Fibroblast of peridontal ligament (primary cell): ENCODE measurements around the gene OSR1.

Source experiments
- DNase-seq: peaks from one replicate; pipeline ENCODE4 v3.0.0-alpha.2; 2010; ENCODE audit errors: extremely low read depth

Gene OSR1

DNA sequence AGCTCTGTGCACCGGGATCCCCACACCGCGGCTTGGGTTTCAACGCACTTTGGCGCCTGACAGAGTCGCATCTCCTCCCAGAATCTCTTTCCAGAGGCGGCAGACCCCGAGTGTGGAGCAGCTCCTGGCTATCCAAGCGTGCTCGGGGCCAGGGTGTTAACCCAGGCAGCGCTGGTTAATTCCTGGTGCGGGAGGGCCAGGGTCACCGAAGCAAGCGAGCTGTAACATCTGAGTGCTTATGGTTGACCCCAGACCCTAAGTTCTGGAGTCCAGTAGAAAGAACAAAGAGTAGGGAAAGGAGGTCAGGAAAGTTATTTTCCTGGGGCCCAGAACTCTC is 566 bp upstream of the OSR1 start:
- DNase-seq: no peak

DNA sequence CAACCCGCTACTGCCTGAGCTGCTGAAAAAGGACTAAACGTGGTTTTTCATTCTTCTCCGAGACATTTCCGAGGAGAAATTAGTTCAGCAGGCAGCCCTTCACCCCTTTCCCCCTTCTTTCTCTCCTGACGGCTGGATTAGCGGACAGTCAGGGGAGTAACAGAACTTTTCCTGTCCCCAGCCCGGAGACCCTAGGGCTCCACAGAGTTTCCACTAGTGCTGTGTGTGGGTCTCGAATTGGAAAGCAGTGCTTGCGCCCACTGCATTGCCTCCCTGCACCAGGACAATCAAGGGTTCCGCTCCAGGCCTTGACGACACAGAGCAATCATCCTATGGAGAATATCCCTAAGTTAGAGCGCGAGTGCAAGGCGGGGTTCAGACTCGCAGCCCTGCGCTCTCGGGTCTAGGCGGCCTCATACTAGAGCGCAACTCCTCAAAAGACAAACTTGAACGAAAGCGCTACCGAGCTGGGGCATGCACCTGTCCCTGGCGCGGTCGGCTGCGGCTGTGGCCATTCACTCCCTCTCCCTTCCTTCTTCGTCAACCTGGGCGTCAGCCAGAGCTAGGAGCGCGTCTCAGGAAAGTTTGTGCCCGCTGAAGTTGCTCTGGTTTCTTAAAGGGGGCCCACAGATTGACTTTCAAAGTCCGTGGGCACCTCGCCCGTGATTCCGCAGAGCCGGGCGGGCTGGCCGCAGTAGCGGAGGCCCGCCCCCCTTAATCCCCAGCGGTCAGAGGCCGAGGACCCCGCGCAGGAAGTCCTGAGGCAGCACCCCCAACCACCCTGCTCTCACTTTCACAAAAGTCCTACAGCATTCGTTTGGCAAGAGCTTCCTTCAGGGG is 801 bp downstream of the OSR1 start:
- peak; percentile 63 for DNase-seq

DNA sequence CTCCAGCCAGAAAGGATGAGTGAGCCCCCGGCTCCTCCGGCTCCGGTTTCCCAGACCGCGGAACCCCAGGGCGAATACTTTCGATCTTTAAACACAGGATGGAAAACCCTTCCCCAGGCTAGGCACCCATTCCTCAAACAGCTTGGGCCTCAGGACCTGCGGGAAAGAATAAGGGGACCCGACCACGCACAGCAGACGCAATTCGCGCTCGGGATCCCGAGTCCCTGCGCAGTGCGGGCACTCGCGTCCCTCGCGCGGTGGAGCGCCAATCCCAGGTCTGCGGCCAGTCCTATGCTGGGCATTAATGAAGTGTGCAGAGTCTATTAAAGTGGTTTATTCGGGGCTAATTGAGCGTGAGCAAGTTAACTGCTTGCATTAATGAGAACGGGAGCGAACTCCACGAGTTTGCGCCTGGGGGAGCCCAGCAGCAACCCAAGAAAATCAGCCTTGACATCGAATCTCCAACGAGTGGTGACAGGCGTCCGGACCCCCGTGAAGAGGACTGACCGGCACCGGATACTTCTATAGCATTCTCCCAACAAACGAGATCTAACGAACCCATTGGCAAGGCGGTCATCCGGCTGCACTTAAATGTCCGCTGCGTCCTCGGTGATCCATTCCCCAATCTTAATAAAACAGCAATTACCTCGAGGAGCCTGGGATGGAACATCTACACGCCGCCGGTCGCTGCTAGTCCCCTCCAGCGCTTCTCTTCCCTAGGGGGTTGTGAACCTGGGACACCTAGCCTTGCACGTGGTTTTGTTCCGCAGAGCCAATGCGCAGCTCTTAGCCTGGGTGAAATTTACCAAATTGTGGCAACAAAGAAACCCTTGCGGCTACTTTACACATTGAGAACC is 1.6 kb downstream of the OSR1 start:
- DNase-seq: no peak

DNA sequence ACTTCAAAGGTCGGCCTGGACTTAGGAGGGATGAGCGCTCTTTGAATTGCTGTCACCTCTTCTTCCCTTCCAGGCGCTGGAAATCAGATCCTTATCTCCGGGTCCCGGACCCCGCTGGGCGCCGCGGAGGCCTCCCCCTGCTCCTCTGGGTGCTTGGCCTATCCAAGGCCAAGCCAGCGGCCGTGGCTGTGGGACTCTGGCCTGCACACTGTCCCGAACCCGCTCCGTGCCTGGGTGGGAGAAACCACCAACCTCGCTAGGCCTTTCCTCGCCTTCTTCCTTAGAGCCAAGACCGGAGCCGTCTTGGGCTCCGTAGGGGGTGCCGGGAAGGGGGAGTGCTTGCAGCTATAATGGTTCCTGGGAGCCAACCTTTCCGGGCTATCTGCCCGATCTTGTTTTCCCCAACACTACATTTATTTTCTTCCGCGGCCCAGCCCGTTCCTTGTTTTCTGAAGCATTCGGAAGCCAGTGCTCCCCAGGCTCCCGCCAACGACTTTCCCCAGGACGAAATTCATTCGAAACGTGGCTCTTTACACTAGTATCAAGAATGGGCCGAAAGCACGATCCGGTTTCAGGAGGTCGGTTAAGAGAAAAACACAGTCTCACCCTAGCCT is 2.4 kb downstream of the OSR1 start:
- no peak for DNase-seq

DNA sequence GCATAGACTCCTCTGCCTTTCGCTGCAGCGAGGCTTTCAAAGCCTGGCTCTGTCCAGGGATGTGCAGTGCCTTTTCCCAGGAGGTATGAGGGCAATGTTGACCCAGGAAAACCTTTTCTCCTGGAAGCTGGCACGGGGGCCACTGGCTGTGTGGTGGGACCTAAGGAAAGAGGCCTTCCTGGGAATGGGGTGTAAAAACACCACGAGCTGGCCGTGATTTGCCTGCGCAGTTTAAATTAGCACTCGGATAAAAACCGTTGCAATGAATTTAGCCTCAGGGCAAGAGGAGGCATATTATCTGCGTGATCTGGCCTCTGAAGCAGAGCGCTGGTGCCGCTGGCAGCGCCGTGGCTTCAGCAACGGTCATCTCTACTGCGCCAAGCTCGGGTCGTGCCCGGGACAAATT is 3.0 kb downstream of the OSR1 start:
- DNase-seq: no peak

DNA sequence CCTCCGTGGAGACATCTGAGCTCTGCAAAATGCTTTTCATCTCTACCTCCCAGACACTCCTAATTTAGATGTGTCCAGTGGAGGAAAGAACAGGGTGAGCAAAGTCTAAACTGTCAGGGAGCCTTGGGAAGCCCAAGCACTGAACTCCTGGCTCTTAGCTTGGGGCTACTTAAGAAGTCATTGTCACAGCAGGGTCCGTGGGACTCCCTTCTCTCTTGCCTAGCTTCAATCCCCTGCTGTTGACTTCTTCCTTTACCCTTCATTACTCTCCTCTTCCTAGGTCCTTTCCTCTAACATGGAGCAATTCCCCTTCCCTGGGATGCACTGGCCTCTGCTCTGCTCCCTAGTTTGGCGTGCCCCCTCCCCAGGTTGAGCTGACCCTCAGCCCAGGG is 3.4 kb downstream of the OSR1 start:
- DNase-seq: no peak

DNA sequence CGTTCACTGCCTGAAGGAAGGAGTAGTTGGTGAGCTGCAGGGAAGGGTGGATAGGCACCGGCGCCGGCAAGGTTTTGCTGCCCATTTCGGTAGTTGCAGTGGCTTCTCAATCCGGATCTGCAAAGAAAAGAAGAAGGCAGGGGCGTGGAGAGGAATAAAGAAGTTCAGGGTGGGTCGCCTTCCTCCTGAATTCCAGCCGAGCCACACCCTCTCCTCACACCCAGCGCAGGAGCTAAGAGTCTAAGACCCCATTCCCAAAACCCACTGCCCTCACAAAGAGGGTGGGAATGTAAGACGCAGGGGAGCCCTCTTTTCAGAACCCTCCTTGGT is 4.7 kb downstream of the OSR1 start:
- DNase-seq: no peak

DNA sequence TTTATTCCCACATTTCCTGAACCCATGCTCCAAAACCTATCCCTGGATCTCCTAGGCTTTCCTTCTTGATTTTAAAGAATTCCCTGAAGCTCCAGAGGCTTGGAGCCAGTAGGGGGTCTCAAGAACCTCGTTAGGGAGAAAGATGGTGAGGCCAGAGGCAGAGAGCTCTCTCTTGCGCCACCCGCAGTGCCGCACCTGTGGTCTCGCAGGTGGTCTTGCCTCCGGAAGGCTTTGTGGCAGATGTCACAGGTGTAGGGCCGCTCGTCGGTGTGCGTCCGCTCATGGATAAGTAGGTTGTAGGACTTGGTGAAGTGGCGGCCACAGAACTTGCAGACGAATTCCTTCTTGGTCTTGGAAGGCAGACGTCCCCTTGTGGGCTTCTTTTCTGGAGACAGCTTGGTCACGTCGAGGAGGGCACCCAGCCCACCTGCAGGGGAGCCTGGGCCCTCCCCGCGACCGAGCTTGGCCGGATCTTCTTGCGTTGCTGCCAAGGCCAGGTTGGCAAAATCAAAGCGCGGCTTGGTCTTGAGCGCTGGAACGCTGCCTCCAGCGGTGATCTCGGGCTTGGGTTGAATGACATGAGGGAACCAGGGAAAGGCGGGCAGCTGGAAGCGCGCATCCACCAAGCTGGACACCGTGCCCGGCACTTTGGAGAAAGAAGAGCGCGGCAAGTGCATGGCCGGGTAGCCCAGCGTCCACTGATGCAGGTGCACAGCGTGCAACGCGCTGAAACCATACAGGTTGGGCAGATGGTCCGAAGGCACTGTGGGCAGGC is 5.3 kb downstream of the OSR1 start:
- no peak for DNase-seq

DNA sequence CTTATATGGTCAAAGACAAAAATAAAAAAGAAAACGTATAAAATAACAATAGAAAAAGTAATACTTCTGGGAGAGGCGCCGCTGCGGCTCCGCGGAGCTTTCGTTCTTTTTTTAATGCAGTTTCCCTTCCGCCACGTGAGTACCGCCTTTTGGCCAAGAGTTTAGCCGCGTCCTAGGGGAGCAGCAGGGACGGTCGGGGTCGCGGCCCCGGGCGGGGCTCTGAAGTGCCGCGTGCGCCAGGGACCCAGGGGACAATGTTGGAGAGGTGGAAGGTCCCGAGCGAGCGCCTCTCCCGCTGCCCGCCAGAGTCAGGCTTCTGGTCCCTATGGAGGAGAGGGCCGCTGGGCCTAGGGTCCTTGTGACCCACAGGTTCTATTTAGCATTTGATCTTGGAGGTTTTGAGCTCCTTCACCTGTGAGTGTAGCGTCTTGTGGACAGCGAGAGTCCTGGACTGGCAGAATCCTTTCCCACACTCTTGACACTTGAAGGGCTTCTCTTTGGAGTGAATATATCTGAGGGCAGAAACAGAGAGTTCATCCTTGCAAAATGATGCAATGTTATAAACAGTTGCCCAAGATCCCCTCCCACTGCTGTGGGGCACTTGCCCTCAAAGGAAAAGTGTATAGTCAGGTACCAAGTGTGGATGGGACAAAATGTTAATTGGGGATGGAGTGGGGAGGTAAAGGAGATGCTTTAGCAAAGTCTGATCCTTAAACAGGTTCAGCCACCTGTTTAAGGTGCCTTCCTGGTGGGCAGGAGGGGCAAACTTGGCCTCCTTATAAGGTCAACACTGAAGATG is 6.3 kb downstream of the OSR1 start:
- DNase-seq: no peak

DNA sequence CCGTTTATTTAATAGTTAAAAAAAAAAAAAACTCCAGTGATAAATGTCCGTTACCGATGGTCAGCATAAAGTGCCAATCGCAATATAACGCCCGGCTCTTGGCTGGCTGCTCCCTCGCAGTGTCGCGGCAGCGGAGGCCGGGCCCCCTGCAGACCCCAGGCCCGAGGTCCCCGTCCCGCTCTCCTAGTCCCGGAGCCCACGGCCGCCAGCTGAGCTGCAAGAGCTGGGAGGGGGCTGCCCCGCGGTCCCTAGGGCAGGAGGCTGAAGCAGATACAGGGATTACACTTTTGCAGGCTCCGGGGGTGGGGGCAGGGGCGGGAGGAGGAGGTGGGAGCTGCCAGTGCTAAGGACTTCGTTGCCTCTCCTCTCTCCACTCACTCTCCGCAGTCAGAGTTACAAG is 6.9 kb downstream of the OSR1 start:
- DNase-seq: no peak

DNA sequence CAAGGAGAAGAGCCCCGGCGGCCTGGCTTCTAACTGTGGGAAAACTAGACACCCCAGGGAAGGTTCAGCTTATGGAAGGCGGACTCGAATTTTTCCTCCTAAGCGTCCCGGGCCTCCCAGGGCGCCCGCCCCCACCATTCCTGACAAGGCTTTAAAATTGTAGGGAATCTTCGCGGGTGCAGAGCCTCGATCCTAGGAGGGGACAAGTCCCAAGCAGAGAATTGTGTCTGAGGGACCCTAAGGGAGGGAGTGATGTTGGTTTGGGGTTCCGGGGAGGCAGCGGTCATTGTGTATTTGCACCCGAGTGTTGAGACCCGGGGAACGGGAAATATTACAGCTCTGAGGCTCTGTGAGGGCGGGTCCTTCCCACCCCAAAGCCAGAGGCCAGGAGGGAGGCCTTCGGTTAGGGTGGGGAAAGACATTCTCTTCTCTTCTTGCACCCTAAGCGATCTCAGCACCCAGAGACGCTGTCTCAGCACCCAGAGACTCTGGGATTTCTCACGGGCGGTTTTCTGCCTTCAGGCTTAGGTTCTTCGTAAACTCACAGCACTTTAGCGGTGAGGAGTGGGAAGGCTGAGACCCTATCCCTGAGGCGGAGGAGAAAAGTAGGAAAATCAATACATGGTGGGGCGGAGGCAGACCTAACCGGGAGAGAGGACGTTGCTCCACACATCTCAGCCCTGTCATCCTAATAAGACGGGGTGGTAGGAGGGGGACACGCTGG is 7.6 kb downstream of the OSR1 start:
- DNase-seq: no peak

DNA sequence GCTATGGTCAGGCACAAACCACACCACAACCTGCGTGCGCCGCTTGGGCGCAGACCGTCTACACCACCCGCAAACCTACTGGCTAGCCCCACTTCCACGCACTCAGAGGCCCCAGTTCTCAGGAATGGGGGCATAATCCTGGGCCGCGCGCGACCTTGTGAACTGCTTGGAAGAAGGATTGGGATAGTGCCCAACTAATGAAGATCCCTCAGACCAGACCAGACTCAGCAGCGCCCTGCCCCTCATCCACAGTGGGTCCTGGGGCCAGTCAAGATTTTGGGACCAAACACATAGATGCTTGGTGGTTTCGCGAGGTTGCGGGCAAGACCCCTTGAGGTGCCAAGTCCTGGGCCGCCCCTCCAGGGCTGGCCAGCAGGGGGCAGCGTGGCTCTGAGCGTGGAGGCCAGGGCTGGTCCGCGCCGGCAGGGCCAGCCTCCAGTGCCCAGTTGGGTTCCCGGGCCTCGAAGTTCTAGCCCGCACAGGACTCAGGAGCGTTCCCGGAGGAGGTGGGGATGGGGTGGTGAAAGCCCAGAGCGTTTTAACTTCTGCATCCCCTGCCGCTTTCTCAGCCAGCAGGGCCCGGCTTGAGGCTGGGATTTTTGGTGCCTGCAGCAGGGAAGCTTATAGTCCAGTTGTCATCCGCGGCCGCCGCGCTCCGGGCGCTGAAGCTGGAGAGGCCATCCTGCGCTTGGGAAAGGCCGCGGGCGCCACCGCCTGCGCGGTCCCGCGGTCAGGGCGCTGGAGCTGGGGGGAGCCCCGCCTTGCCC is 8.3 kb downstream of the OSR1 start:
- DNase-seq: peak; percentile 54

DNA sequence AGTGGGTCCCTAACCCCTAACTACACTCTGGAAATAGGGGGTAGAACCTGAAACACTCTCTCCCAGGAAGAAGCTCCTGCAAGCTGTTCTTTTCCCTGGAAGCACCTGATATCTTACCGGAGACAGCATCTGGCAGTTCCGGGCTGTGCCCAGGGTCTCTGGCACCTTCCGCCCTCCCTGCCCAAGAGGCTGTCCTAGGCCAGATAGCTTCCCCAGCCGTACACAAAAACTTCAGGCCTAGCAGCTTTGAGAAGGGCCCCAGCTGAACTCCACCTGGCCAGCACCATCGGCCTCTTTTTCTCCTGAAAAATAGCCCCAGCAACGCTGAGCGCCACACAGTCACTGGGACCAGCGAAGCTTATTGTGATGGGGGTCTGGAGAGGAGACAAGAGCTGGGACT is 9.7 kb downstream of the OSR1 start:
- no peak for DNase-seq

DNA sequence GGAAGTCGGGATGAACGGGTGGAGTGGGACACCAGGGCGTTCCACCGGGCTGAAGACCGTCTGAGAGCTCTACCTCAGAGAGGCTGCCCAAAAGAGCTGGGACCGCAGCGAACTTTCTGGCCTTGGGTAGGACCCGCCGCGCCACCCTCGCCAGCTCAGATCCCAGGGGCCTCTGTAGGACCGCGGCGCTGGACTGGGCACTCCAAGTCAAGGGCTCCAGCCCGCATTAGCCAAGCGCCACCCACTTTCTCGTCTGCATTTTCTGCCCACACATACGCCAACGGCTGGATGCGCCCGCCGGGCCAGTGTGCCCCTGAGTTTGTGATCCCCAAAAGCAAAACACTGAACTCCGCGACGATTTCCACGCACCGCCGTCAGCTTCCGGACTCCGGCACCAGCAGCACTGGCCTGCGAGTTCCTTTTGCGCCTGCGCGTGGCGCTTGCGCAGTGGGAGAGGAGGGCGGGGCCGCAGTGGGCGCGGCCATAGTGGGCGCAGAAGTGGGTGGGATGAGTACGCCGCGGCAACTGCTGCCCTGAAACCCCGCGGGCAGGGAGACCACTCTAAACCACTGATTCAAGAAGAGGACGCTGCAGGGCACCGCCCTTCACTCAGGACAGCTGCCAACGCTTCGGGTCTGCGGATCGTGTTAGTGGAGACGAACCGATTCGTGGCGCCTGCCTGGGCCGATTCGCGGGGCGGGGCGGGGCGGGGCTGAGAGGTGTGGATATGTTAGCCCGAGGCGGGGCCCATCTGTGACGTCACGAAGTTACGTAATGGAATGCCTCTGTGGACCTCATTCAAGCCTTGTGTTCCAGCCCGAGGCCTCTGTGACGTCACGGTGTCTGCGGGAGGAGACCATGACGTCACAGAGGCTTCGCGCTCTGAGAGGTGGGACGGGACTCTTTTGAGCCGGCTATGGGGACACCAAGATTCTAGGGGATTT is 10.5 kb downstream of the OSR1 start:
- peak; percentile 98 for DNase-seq

DNA sequence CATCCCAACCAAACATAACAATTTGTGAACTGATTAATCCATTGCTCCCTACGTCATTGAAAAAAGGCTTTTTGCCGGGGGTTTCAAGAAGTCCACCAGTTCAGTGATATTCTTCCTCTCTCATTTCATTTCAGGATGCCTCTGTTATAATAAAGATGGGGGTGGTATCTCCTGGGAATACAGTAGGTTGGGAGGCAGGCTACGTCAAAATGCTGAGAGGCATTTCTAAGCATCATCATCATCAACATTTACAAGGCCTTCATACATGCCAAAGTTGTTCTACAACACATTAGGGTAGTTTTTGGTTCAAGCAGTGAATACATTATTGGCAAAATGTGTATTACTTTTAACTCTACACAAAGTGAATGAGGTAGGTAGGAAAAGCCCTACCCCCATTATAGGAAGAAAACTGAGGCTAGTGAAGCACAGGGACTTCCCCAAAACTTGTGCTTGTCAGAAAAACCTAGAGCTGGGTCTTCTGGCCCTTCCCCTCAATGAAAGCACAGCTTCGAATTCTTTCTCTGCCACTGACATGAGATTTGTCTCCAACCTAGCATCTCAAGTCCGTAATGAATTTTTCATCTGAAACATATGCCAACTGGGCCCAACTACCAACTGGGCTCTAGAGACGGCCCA is 11.3 kb downstream of the OSR1 start:
- no peak for DNase-seq

DNA sequence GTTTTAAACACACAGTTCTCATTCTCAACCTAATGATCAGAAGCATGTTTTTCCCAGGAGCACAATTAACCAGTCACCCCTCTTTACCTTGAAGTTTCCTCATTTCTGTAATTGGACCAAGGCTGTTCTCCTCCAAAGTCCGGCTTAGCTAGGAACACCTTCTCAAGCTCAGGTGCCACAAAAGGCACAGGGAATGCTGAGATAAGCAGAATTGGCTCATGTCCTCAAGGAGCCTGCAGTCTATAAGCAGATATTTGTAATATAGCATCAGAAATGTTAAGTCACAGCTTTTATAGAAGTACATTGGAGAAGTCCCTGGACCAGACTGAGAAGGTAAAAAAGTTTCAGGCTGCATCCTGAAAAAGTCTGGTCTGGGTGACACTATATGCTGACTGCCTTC is 20.7 kb downstream of the OSR1 start:
- no peak for DNase-seq

DNA sequence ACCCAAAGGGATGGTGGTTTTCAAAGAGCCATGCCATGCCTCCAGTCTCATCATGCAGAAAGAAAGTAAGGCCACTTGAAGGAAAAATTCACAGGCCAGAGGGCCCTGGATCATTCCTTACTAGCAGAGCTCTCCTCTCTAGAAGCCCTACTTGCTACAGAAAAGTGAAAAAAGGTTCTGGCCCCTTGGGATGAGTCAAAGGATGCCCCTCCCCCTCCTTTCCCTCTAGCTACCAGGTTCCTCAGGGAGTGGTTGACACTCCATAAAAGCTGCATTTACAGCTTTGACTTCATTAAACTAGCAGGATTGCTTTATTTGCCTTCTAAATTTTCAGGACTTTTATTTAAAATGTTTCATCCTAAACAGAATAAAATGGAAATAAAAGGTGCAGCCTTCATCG is 21.2 kb downstream of the OSR1 start:
- DNase-seq: no peak

DNA sequence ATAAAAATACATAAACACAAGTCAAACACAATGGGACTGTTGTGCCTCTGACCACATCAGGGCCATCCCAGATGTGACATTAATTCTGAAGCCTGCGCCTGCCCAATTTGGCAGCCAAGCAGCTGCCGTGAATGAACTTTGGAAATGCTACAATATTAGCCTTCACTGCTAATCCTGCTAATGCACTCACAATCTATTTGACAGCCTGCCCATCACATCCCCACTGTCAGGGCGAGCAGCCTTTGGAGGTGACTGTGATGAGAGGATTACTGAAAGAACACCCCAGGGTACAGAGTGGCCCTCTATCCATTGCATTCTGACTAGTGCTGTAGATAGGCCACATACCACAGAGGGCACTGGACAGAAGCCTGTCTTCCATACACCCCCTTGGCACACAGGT is 21.6 kb downstream of the OSR1 start:
- no peak for DNase-seq
